Activated naive CD8-positive, alpha-beta T cell (primary cell): ENCODE results near the gene HLA-B.

Source experiments
- H3K27ac Mint-ChIP-seq: one replicate; pipeline ENCODE4 v1.8.0; 2021; ENCODE audit warnings: mixed read lengths
- H3K27me3 Mint-ChIP-seq: one replicate; pipeline ENCODE4 v1.8.0; 2021; ENCODE audit warnings: mixed read lengths
- H3K36me3 Mint-ChIP-seq: one replicate; pipeline ENCODE4 v1.8.0; 2021; ENCODE audit warnings: mixed read lengths
- H3K4me1 Mint-ChIP-seq: one replicate; pipeline ENCODE4 v1.8.0; 2021; ENCODE audit warnings: low read depth, mixed read lengths
- H3K4me3 Mint-ChIP-seq: one replicate; pipeline ENCODE4 v1.8.0; 2021; ENCODE audit warnings: mild to moderate bottlenecking, mixed read lengths
- H3K9me3 Mint-ChIP-seq: one replicate; pipeline ENCODE4 v1.8.0; 2021; ENCODE audit warnings: low read depth, mixed read lengths

HLA-B gene

GRCh38 chr6:31309641-31310040 is 47.3 kb downstream of the HLA-B start:
- H3K27ac Mint-ChIP-seq, result peak overlapping the region; percentile 22
- peaks cover 3% of the 10 kb centered on the region for H3K4me1 Mint-ChIP-seq
- no peaks in the 10 kb centered on the region for H3K36me3 Mint-ChIP-seq
- H3K9me3 Mint-ChIP-seq, result no peaks in the 10 kb centered on the region
- peak overlapping the region; percentile 66 for H3K4me3 Mint-ChIP-seq
- no peaks in the 10 kb centered on the region for H3K27me3 Mint-ChIP-seq

- H3K27ac Mint-ChIP-seq, result no peak overlapping the region
- no peaks in the 10 kb centered on the region for H3K9me3 Mint-ChIP-seq
- H3K27me3 Mint-ChIP-seq, result no peaks in the 10 kb centered on the region
- H3K4me3 Mint-ChIP-seq, result peak overlapping the region; percentile 66
- H3K4me1 Mint-ChIP-seq, result peaks cover 3% of the 10 kb centered on the region
- no peaks in the 10 kb centered on the region for H3K36me3 Mint-ChIP-seq
These were observed 48.2 kb downstream of the HLA-B start for GRCh38 chr6:31308845-31309175.

- H3K9me3 Mint-ChIP-seq, result no peaks in the 10 kb centered on the region
- no peaks in the 10 kb centered on the region for H3K36me3 Mint-ChIP-seq
- H3K4me1 Mint-ChIP-seq, result peaks cover 3% of the 10 kb centered on the region
- H3K4me3 Mint-ChIP-seq, result peak overlapping the region; percentile 81
- peak overlapping the region; percentile 73 for H3K27ac Mint-ChIP-seq
- no peaks in the 10 kb centered on the region for H3K27me3 Mint-ChIP-seq
These were observed 48.7 kb downstream of the HLA-B start for GRCh38 chr6:31308050-31308844.

GRCh38 chr6:31307669-31308049 is 49.3 kb downstream of the HLA-B start:
- H3K36me3 Mint-ChIP-seq, result no peaks in the 10 kb centered on the region
- H3K4me1 Mint-ChIP-seq, result peaks cover 3% of the 10 kb centered on the region
- H3K9me3 Mint-ChIP-seq, result no peaks in the 10 kb centered on the region
- H3K27ac Mint-ChIP-seq, result no peak overlapping the region
- H3K4me3 Mint-ChIP-seq, result peak overlapping the region; percentile 81
- no peaks in the 10 kb centered on the region for H3K27me3 Mint-ChIP-seq

- Mint-ChIP-seq H3K36me3 (no peaks in the 10 kb centered on the region), H3K27ac (no peak overlapping the region), H3K4me1 (peaks cover 3% of the 10 kb centered on the region), H3K9me3 (no peaks in the 10 kb centered on the region), H3K27me3 (no peaks in the 10 kb centered on the region), H3K4me3 (no peak overlapping the region)
These were observed 51.2 kb downstream of the HLA-B start for GRCh38 chr6:31305703-31306219.

- Mint-ChIP-seq H3K9me3 (no peaks in the 10 kb centered on the region), H3K27me3 (peaks cover 2% of the 10 kb centered on the region), H3K36me3 (no peaks in the 10 kb centered on the region), H3K4me1 (peaks cover 3% of the 10 kb centered on the region), H3K27ac (no peak overlapping the region), H3K4me3 (no peak overlapping the region)
These were observed 52.3 kb downstream of the HLA-B start for GRCh38 chr6:31304683-31305082.
